ENCODE data around the gene DOC2A.

DOC2A gene

DNA sequence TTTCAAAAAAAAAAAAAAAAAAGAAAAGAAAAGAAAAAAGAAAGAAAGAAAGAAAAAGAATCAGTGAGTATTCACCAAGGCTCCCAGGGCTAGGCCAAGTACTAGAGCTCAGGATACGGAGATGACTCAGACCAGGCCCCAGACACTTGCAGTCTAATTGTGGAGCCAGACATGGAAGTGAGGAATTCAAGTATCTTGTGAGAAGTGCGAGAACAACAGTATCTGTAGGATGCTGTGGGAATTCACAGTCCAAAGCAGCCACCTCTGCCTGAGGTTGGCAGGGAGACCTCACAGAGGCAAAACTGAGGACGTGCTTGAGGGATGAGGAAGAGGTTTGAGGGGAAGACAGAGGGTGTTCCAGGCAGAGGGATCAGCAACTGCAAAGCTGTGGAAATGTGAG lies 40.7 kb upstream of the DOC2A start:
- Histone ChIP-seq H3K27ac (ENCODE audit: low read depth, low read length, poor library complexity, severe bottlenecking) (no peak overlapping the region), H3F3A (ENCODE audit: insufficient read depth, low read length) (no peaks in the 10 kb centered on the region), H3K9ac (ENCODE audit: low read length) (no peak overlapping the region; the same call in 1 of the 2 replicates)

GRCh38 chr16:30049871-30050270 lies 39.0 kb upstream of the DOC2A start:
- H3K4me3 ChIP-seq (ENCODE audit: low read depth, low read length, poor library complexity, severe bottlenecking), result no peak overlapping the region
- H2AFZ ChIP-seq (ENCODE audit: low read length), result no peak overlapping the region
- H3K27me3 ChIP-seq (ENCODE audit: insufficient read depth, low read length), result no peaks in the 10 kb centered on the region; the same call in 1 of the 2 replicates
- no peaks in the 10 kb centered on the region for H3K36me3 ChIP-seq (ENCODE audit: insufficient read depth, low read length)
- TF ChIP-seq EZH2 (IDR thresholded peaks at IDR 0.05; ENCODE audit: borderline replicate concordance, low read length) (no peak), CTCF (IDR thresholded peaks at IDR 0.05; ENCODE audit: low read length) (no peak)
- no peaks in the 10 kb centered on the region for H3K9me3 ChIP-seq (ENCODE audit: low read length)
- no peaks in the 10 kb centered on the region for H3K79me2 ChIP-seq (ENCODE audit: insufficient read depth, low read length)
- H3K9me2 ChIP-seq (ENCODE audit: low read depth, low read length), result no peaks in the 10 kb centered on the region
- H3F3A ChIP-seq (ENCODE audit: insufficient read depth, low read length), result no peaks in the 10 kb centered on the region
- no peak overlapping the region for H3K4me2 ChIP-seq (ENCODE audit: low read length)
- H3K9ac ChIP-seq (ENCODE audit: low read length), result no peak overlapping the region
- H4K20me1 ChIP-seq (ENCODE audit: insufficient read depth, low read length), result no peaks in the 10 kb centered on the region
- H3K4me1 ChIP-seq (ENCODE audit: insufficient read depth, low read length, severe bottlenecking), result peaks cover 24% of the 10 kb centered on the region
- H3K27ac ChIP-seq (ENCODE audit: low read depth, low read length, poor library complexity, severe bottlenecking), result no peak overlapping the region

More for the DNA sequence above, 40.7 kb upstream of the DOC2A start:
- no peaks in the 10 kb centered on the region for H3K9me2 ChIP-seq (ENCODE audit: low read depth, low read length)
- H3K4me3 ChIP-seq (ENCODE audit: low read depth, low read length, poor library complexity, severe bottlenecking), result no peak overlapping the region
- H4K20me1 ChIP-seq (ENCODE audit: insufficient read depth, low read length), result no peaks in the 10 kb centered on the region
- no peak for TF ChIP-seq CTCF (IDR thresholded peaks at IDR 0.05; ENCODE audit: low read length)
- TF ChIP-seq EZH2 (IDR thresholded peaks at IDR 0.05; ENCODE audit: borderline replicate concordance, low read length), result no peak
- H3K4me2 ChIP-seq (ENCODE audit: low read length), result no peak overlapping the region
- no peak overlapping the region for H2AFZ ChIP-seq (ENCODE audit: low read length)
- no peaks in the 10 kb centered on the region; the same call in 1 of the 2 replicates for H3K27me3 ChIP-seq (ENCODE audit: insufficient read depth, low read length)
- no peaks in the 10 kb centered on the region for H3K36me3 ChIP-seq (ENCODE audit: insufficient read depth, low read length)
- H3K79me2 ChIP-seq (ENCODE audit: insufficient read depth, low read length), result no peaks in the 10 kb centered on the region
- peaks cover 25% of the 10 kb centered on the region for H3K4me1 ChIP-seq (ENCODE audit: insufficient read depth, low read length, severe bottlenecking)
- H3K9me3 ChIP-seq (ENCODE audit: low read length), result no peaks in the 10 kb centered on the region

DNA sequence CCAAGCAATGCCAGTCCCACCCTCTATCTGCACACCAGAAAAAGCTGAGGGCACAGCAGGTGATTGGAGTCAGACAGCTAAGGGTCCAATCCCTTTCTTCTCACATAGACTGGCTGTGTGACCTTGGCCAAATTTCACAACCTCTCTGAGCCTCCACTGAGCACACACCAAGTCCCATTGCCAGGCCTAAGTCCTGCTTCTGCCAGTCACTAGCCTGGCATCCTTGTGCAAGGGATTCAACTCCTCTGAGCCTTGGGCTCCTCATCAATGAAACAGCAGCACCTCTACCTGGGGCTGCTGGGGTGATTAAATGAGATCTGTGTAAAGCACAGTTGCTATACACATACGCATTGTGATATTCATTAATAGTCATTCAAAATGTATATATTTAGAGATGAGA lies 35.8 kb upstream of the DOC2A start:
- Histone ChIP-seq H4K20me1 (ENCODE audit: insufficient read depth, low read length) (no peaks in the 10 kb centered on the region), H3K4me2 (ENCODE audit: low read length) (no peak overlapping the region), H3K79me2 (ENCODE audit: insufficient read depth, low read length) (no peaks in the 10 kb centered on the region), H3K4me1 (ENCODE audit: insufficient read depth, low read length, severe bottlenecking) (no peaks in the 10 kb centered on the region), H3K9me3 (ENCODE audit: low read length) (no peaks in the 10 kb centered on the region), H3K9ac (ENCODE audit: low read length) (no peak overlapping the region), H3K27ac (ENCODE audit: low read depth, low read length, poor library complexity, severe bottlenecking) (no peak overlapping the region), H3K36me3 (ENCODE audit: insufficient read depth, low read length) (no peaks in the 10 kb centered on the region), H3F3A (ENCODE audit: insufficient read depth, low read length) (no peaks in the 10 kb centered on the region), H3K27me3 (ENCODE audit: insufficient read depth, low read length) (no peaks in the 10 kb centered on the region; the same call in 1 of the 2 replicates), H2AFZ (ENCODE audit: low read length) (no peak overlapping the region), H3K9me2 (ENCODE audit: low read depth, low read length) (no peaks in the 10 kb centered on the region), H3K4me3 (ENCODE audit: low read depth, low read length, poor library complexity, severe bottlenecking) (no peak overlapping the region)
- TF ChIP-seq EZH2 (IDR thresholded peaks at IDR 0.05; ENCODE audit: borderline replicate concordance, low read length) (no peak), CTCF (IDR thresholded peaks at IDR 0.05; ENCODE audit: low read length) (no peak)
